ENCODE results near the gene LASP1.
A peak's percentile ranks its signal among the peaks of the same experiment; 100 is the strongest.
"Not testable (repeated sequence)": the region's sequence is repeated elsewhere in the genome, so short reads cannot be mapped to it uniquely, and the experiment has no call there.

LASP1 gene

GRCh38 chr17:38933962-38934361 is 64.1 kb downstream of the LASP1 start:
- not testable (repeated sequence) for DNase-seq (ENCODE audit: low read depth)

- DNase-seq (ENCODE audit: low read depth) = no peak
Observed at GRCh38 chr17:38939987-38940386, 70.1 kb downstream of the LASP1 start.

DNA sequence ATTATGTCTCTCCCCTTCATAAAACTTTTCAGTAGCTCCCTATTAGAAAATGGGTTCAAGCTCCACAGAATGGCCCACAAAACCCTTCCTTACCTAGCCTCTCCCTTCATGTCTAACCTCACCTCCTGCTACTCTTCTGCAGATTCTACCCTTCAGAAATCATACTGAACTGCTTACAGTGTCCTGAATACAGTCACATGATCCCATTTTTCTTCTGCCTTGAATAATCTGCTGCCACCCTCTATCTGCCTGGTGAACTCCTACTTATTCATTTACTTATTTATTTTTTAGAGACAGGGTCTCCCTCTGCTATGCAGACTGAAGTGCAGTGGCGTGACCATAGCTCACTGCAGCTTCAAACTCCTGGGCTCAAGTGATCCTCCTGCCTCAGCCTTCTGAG is 70.5 kb downstream of the LASP1 start:
- no peak for DNase-seq (ENCODE audit: low read depth)

DNA sequence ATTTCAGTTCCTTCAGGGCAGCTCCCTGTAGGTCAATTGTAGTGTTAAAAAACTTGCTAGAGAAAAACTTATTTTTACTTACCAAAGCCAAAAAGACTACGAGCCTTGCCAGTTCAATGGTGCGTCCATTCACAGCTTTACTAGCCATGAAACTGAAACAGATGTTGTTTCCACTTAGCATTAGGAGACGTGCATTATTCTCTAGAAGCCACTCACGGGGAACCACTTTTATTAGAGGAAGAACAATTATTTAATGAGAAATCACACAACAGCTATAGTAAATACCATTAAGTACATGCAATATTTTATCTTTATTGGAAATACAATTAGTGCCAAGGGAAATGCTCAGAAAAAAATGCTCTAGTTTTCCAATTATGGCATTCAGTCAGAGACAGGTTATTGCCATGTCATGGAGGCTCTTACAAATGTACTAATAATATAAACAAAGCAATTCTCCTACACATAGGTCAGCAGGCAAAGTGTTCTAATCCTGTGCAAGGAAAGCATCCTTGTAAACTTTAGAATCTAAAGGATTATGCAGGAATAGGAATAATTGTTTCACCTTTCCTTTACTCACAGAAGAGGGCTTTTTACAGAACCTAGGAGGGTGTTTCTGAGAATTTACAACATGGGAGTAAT is 73.0 kb downstream of the LASP1 start:
- DNase-seq (ENCODE audit: low read depth) = no peak

DNA sequence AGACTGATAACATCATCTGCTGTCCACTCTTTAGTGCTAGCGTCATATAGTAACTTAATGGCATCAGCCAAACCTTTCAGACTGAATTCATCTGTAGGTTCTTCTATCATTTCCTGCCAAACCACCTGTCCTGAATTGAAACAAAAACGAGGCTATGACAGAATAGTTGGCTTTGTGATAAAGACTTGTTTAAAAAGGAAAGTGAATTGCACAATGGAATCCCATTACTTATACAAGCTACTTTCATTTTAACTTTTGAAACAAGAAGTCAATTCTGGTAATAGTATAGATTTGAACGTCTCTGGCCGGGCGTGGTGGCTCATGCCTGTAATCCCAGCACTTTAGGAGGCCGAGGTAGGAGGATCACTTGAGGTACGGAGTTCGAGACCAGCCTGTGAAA is 73.7 kb downstream of the LASP1 start:
- DNase-seq (ENCODE audit: low read depth) = no peak

DNA sequence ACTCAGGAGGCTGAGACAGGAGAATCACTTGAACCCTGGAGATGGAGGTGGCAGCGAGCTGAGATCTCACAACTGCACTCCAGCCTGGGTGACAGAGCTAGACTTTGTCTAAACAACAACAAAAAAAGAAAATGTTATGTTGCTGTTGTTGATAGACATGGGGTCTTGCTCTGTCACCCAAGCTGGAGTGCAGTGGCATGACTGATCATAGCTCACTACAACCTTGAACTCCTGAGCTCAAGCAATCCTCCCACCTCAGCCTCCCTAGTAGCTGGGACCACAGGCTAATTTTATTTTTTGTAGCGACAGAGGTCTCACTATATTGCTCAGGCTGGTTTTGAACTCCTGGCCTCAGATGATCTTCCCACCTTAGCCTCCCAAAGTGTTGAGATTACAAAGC is 77.3 kb downstream of the LASP1 start:
- DNase-seq (ENCODE audit: low read depth) = no peak

DNA sequence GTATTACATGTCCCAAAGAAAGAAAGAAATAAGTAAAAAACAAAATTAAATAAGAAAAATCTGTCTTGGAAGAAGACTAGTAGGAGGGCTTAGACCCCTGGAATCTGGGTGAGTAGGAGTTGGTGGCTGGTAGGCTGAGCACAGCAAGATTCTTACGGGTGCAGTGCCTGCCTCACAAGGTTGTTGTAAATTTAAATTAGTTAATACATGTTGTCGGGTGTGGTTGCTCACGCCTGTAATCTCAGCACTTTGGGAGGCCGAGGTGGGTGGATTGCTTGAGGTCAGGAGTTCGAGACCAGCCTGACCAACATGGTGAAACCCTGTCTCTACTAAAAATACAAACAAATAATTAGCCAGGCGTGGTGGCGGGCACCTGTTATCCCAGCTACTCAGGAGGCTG is 83.9 kb downstream of the LASP1 start:
- not testable (repeated sequence) for DNase-seq (ENCODE audit: low read depth)

DNA sequence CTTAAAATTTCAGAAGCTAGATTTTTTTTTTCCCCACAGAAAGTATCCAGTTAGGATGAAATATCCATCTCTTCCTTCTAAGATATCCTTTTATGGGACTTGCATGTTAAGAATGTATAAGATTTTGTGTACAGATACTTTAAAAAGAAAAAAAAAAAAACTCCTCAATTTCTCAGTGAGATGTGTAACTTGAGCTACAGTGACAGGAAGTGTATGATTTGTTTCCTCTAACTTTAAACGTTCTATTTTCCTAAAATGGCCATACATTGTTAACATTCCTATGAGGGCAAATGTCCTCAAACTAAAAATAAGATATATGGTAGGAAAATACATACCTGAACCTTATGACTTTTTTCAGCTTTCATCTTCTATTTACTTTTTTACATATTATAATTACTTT is 88.5 kb downstream of the LASP1 start:
- DNase-seq (ENCODE audit: low read depth) = no peak

DNA sequence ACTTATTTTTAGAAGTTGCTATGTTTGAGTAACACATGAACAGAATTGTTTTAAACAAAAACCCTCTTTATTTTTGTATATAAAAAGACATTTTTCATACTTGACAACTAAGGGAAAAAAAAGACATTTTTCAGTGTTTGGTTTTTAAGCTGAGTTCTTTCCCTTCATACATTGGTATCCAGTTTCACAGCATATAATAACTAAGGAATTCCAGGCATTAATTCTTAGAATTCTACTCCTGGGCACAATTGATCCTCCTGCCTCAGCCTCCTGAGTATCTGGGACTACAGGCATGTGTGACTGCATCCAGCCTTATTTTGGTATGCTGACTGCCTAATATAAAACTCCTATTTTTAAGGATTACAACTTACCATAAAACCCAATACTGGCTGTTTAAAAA is 88.9 kb downstream of the LASP1 start:
- no peak for DNase-seq (ENCODE audit: low read depth)

DNA sequence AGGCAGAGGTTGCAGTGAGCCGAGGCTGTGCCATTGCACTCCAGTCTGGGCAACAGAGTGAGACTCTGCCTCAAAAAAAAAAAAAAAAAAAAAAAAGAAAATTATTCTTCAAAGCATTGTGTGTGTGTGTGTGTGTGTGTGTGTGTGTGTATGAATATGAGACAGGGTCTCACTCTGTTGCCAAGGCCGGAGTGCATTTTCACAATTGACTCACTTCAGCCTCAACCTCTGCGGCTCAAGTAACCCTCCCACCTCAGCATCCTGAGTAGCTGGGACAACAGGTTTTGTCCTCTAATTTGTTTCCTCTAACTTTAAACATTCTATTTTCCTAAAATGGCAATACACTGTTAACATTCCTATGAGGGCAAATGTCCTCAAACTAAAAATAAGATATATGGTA is 89.7 kb downstream of the LASP1 start:
- no peak for DNase-seq (ENCODE audit: low read depth)

DNA sequence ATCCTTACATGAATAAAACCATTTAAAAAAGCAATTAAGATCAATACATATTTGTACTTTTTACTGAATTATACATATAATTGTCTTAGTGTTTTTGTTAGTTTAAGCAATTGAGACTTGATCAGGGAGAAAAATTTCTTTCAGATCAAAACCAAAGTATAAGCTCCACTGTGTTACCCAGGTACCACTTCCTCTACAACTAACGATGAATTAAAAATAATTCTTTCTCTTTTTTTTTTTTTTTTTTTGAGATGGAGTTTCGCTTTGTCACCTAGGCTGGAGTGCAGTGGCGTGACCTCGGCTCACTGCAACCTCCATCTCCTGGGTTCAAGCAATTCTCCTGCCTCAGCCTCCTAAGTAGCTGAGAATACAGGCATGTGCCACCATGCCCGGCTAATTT is 90.5 kb downstream of the LASP1 start:
- no peak for DNase-seq (ENCODE audit: low read depth)

DNA sequence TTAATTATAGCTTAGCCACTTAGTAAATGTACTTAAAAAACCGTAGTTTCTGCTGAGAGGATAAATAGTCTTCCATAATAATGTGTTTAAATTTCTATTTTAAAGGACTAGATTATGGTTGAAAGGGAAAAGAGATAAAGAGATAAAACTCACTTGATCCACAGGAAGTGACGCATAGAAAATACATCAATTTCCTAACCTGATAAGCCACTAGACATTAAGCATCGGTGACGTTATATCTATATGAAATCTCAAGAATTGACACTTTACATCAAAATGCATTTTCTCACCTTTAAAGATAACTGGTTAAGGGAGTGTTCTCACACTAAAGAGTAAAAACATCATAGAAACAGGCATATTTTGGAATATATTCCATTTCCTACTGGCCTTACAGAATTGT is 91.6 kb downstream of the LASP1 start:
- no peak for DNase-seq (ENCODE audit: low read depth)

GRCh38 chr17:38967290-38967738 is 97.5 kb downstream of the LASP1 start, which contains the start of gene FBXO47:
TSS of gene FBXO47 (minus strand) at chr17:38967403. CDS start at chr17:38963025, 4,378 bp downstream.
- DNase-seq (ENCODE audit: low read depth) = peak; percentile 77

DNA sequence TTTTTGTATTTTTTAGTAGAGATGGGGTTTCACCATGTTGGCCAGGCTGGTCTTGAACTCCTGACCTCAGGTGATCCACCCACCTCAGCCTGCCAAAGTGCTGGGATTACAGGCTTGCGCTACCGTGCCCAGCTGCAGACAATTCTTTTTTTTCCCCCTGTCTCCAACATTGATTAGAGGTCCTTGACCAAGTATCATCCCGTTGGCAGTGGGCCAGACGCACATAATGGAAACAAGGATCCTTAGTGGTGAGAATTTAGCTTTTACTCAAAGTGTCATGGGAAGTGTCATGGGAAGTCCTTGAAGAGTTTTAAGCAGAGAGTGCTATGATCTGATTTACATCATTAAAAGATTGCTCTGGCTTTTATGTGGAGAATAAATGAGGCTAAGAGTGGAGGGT is 99.4 kb downstream of the LASP1 start:
- no peak for DNase-seq (ENCODE audit: low read depth)

GRCh38 chr17:38970128-38970527 is 100.3 kb downstream of the LASP1 start:
- DNase-seq (ENCODE audit: low read depth) = no peak

- no peak for DNase-seq (ENCODE audit: low read depth)
Observed at GRCh38 chr17:38970804-38971203, 100.9 kb downstream of the LASP1 start.

Data from activated T-cell treated with anti-CD3 and anti-CD28 coated beads for 24 hours (primary cell).